Astrocyte (in vitro differentiated cells and primary cell): ENCODE data around the gene ZFP3. TPM values are rescaled to one million over a fixed set of nuclear protein-coding genes. Genes with fewer than 3 reads are reported as not detected.

Source experiments
- DNase-seq: peaks from one replicate; pipeline ENCODE4 v3.0.0-alpha.2; 2010; ENCODE audit warnings: low read depth
- FAIRE-seq: peaks from 2 replicates; lab custom pipeline; 2011; peaks lifted over from hg19 to GRCh38; lab: Jason Lieb, UNC
- H2AFZ ChIP-seq: 2 replicates; pipeline ENCODE4 v1.6.0; 2012; ENCODE audit warnings: low read depth, low read length, inconsistent platforms
- H3K27ac ChIP-seq: 2 replicates; pipeline ENCODE4 v1.5.1; 2011; ENCODE audit warnings: low read depth, low read length, inconsistent platforms
- H3K27me3 ChIP-seq: 2 replicates; pipeline ENCODE4 v1.6.0; 2011; ENCODE audit warnings: low read length, inconsistent platforms; ENCODE audit not compliant: insufficient read depth
- H3K36me3 ChIP-seq: 2 replicates; pipeline ENCODE4 v1.5.1; 2011; ENCODE audit warnings: low read length, inconsistent platforms; ENCODE audit not compliant: insufficient read depth
- H3K4me1 ChIP-seq: 2 replicates; pipeline ENCODE4 v1.5.1; 2011; ENCODE audit warnings: low read length, inconsistent platforms; ENCODE audit not compliant: insufficient read depth
- H3K4me2 ChIP-seq: 2 replicates; pipeline ENCODE4 v1.6.0; 2012; ENCODE audit warnings: low read length, inconsistent platforms
- H3K4me3 ChIP-seq: 2 replicates; pipeline ENCODE4 v1.5.1; 2011; ENCODE audit warnings: low read depth, mild to moderate bottlenecking, low read length, inconsistent platforms; ENCODE audit not compliant: insufficient read depth
- H3K79me2 ChIP-seq: 2 replicates; pipeline ENCODE4 v1.6.0; 2012; ENCODE audit warnings: mild to moderate bottlenecking, low read length, inconsistent platforms; ENCODE audit not compliant: insufficient read depth
- H3K9ac ChIP-seq: 2 replicates; pipeline ENCODE4 v1.6.0; 2012; ENCODE audit warnings: mild to moderate bottlenecking, low read length, inconsistent platforms
- H3K9me3 ChIP-seq: 2 replicates; pipeline ENCODE4 v1.5.1; 2012; ENCODE audit warnings: low read depth, mild to moderate bottlenecking, low read length, inconsistent platforms; ENCODE audit not compliant: insufficient read depth
- H4K20me1 ChIP-seq: 2 replicates; pipeline ENCODE4 v1.6.0; 2012; ENCODE audit warnings: low read length, inconsistent platforms; ENCODE audit not compliant: insufficient read depth
- H3K27ac Mint-ChIP-seq: one replicate; pipeline ENCODE4 v1.8.0; 2021; ENCODE audit warnings: mild to moderate bottlenecking, mixed read lengths; ENCODE audit not compliant: unreplicated experiment
- H3K27me3 Mint-ChIP-seq: one replicate; pipeline ENCODE4 v1.8.0; 2021; ENCODE audit warnings: low read depth, mixed read lengths; ENCODE audit not compliant: unreplicated experiment
- H3K36me3 Mint-ChIP-seq: one replicate; pipeline ENCODE4 v1.8.0; 2021; ENCODE audit warnings: low read depth, mixed read lengths; ENCODE audit not compliant: unreplicated experiment
- H3K4me1 Mint-ChIP-seq: one replicate; pipeline ENCODE4 v1.8.0; 2021; ENCODE audit warnings: low read depth, mixed read lengths; ENCODE audit not compliant: unreplicated experiment
- H3K4me3 Mint-ChIP-seq: one replicate; pipeline ENCODE4 v1.8.0; 2021; ENCODE audit warnings: mild to moderate bottlenecking, moderate library complexity, mixed read lengths; ENCODE audit not compliant: unreplicated experiment
- H3K9me3 Mint-ChIP-seq: one replicate; pipeline ENCODE4 v1.8.0; 2021; ENCODE audit warnings: mild to moderate bottlenecking, mixed read lengths; ENCODE audit not compliant: unreplicated experiment
- EZH2 ChIP-seq: IDR thresholded peaks from 2 replicates; pipeline ENCODE4 v1.6.1; 2012; ENCODE audit warnings: mild to moderate bottlenecking, low read length, inconsistent platforms; ENCODE audit not compliant: insufficient read depth
- total RNA-seq: library from RNA; stranded (reverse); gene quantifications from 2 replicates; pipeline ENCODE4 v1.2.1, GENCODE V29; 2021
- TF ChIP-seq, protein P1 (sequence below): IDR thresholded peaks from 2 replicates; pipeline ENCODE4 v1.5.1; 2011; ENCODE audit warnings: low read depth, mild to moderate bottlenecking, inconsistent platforms, low read length, moderate library complexity; ENCODE audit not compliant: insufficient read depth

ZFP3 gene
- total RNA-seq, 1 donor from 2014 or later = not detected

DNA sequence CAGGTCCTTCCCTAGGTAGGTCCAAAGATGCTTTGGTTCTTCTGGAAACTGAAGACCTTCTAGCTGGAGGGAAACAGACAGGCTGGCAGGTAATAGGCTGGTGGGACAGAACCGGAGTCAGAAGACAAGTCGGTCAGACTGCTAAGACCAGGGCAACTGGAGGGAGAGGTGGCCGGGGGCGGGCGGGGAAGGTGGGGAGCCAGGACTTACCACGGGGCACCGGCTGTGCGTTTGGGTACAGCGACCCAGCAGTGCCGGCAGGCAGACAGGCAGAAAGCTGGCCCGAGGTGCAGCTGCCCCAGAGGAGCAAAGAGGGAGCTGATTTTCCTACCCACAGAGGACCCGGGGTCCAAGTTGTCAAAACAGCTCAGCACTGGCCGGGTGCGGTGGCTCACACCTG is 43.6 kb upstream of the ZFP3 start:
- no peaks in the 10 kb centered on the region for H4K20me1 ChIP-seq
- Mint-ChIP-seq H3K27ac (peak overlapping the region; percentile 58), H3K36me3 (no peaks in the 10 kb centered on the region), H3K4me1 (no peaks in the 10 kb centered on the region), H3K27me3 (peaks cover 17% of the 10 kb centered on the region), H3K9me3 (no peaks in the 10 kb centered on the region), H3K4me3 (no peak overlapping the region)
- H2AFZ ChIP-seq = no peak overlapping the region
- no peaks in the 10 kb centered on the region for H3K36me3 ChIP-seq
- H3K4me2 ChIP-seq = no peak overlapping the region
- TF ChIP-seq, protein P1, sequence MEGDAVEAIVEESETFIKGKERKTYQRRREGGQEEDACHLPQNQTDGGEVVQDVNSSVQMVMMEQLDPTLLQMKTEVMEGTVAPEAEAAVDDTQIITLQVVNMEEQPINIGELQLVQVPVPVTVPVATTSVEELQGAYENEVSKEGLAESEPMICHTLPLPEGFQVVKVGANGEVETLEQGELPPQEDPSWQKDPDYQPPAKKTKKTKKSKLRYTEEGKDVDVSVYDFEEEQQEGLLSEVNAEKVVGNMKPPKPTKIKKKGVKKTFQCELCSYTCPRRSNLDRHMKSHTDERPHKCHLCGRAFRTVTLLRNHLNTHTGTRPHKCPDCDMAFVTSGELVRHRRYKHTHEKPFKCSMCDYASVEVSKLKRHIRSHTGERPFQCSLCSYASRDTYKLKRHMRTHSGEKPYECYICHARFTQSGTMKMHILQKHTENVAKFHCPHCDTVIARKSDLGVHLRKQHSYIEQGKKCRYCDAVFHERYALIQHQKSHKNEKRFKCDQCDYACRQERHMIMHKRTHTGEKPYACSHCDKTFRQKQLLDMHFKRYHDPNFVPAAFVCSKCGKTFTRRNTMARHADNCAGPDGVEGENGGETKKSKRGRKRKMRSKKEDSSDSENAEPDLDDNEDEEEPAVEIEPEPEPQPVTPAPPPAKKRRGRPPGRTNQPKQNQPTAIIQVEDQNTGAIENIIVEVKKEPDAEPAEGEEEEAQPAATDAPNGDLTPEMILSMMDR = no peak
- TF ChIP-seq EZH2 = no peak
- H3K27ac ChIP-seq = no peak overlapping the region
- DNase-seq (no peak), FAIRE-seq (no peak)
- no peaks in the 10 kb centered on the region for H3K9me3 ChIP-seq
- H3K27me3 ChIP-seq = no peaks in the 10 kb centered on the region
- no peaks in the 10 kb centered on the region for H3K79me2 ChIP-seq
- H3K4me3 ChIP-seq = no peak overlapping the region
- no peaks in the 10 kb centered on the region for H3K4me1 ChIP-seq
- no peak overlapping the region for H3K9ac ChIP-seq

DNA sequence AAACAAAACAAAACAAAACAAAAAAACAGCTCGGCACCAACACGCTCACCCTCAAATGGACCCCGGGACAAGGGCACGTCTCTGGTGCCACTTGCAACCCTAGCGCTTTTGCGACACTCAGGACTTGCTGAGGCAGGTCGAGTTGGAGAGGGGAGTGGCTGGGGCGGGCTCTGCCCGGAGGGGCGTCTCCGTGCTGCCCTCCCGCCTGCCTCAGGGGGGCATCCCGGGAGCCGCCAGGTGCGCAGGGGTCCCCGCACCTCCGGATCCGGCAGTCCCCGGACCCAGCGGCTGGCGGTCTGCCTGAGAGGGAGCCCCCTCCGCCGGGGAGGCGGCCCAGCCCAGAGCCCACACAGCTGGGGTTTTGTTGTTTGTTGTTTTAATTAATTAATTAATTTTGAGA is 43.0 kb upstream of the ZFP3 start, which contains the start of gene SLC52A1:
Gene SLC52A1 (minus strand): TSS at position 112 of the 400 bp plus-strand sequence. CDS start 820 bp downstream, outside the sequence.
- TF ChIP-seq, protein P1 = no peak
- no peak for TF ChIP-seq EZH2
- peaks cover 18% of the 10 kb centered on the region for H3K27me3 Mint-ChIP-seq
- no peaks in the 10 kb centered on the region for H3K9me3 Mint-ChIP-seq
- Histone ChIP-seq H3K4me1 (no peaks in the 10 kb centered on the region), H4K20me1 (no peaks in the 10 kb centered on the region), H3K27ac (no peak within 1 kb of the TSS), H3K9me3 (no peaks in the 10 kb centered on the region), H3K36me3 (no peaks in the 10 kb centered on the region), H3K27me3 (no peaks in the 10 kb centered on the region), H3K9ac (no peak within 1 kb of the TSS), H2AFZ (no peak within 1 kb of the TSS), H3K4me3 (no peak within 1 kb of the TSS), H3K79me2 (no peaks in the 10 kb centered on the region), H3K4me2 (peak within 1 kb of the TSS; percentile 72)
- peak within 1 kb of the TSS; percentile 58 for H3K27ac Mint-ChIP-seq
- H3K4me1 Mint-ChIP-seq = no peaks in the 10 kb centered on the region
- FAIRE-seq (no peak), DNase-seq (no peak)
- no peak within 1 kb of the TSS for H3K4me3 Mint-ChIP-seq
- no peaks in the 10 kb centered on the region for H3K36me3 Mint-ChIP-seq

DNA sequence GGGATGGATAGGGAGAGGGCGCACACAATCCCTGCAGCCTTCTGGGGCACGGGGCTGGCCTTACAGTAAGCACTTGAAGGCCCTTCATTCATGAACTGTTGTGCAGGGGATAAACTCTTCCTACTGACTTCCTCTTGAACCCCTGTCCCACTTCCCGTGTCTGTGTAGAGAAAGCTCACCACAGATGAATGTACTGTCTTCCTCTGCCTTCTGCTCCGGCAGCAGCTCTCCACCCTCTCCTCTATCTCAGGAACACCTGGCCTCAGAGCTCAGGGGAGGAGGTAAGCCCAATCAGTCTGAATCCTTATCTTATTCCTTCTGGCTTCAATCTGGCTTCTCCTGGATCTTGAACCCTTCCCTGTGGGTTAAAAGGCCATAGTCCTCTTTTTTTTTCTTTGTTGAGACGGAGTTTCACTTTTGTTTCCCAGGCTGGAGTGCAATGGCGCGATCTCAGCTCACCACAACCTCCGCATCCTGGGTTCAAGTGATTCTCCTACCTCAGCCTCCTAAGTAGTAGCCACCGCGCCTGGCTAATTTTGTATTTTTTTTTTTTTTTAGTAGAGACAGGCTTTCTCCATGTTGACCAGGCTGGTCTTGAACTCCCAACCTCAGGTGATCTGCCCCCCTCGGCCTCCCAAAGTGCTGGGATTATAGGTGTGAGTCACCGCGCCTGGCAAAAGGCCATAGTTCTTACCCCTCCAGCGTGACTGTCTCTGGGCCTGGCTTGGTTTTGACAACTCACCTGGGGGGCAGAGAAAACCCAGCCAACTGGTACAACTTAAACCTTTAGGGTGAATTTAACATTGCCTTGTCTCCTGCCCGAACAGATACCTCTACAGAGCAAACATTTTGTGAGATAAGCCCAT is 35.9 kb upstream of the ZFP3 start:
- Histone ChIP-seq H3K79me2 (no peaks in the 10 kb centered on the region), H3K4me1 (no peaks in the 10 kb centered on the region), H3K27me3 (no peaks in the 10 kb centered on the region), H4K20me1 (no peaks in the 10 kb centered on the region), H3K36me3 (no peaks in the 10 kb centered on the region), H3K9me3 (no peaks in the 10 kb centered on the region), H3K4me2 (no peak overlapping the region), H3K9ac (no peak overlapping the region), H3K4me3 (no peak overlapping the region), H2AFZ (no peak overlapping the region), H3K27ac (no peak overlapping the region)
- Mint-ChIP-seq H3K36me3 (no peaks in the 10 kb centered on the region), H3K27me3 (peaks cover 5% of the 10 kb centered on the region), H3K9me3 (no peaks in the 10 kb centered on the region), H3K4me3 (no peak overlapping the region), H3K4me1 (no peaks in the 10 kb centered on the region), H3K27ac (no peak overlapping the region)
- no peak for FAIRE-seq
- no peak for DNase-seq
- TF ChIP-seq, protein P1 = no peak
- no peak for TF ChIP-seq EZH2
